ENCODE data around the gene ACYP1. TPM values are rescaled to one million over a fixed set of nuclear protein-coding genes. Genes with fewer than 3 reads are reported as not detected.
A peak's percentile ranks its signal among the peaks of the same experiment; 100 is the strongest.
"Not testable (repeated sequence)": the region's sequence is repeated elsewhere in the genome, so short reads cannot be mapped to it uniquely, and the experiment has no call there.

ACYP1 gene
- total and polyA plus RNA-seq, 2 experiments from 2014 or later: 41.3 to 61.5 TPM

DNA sequence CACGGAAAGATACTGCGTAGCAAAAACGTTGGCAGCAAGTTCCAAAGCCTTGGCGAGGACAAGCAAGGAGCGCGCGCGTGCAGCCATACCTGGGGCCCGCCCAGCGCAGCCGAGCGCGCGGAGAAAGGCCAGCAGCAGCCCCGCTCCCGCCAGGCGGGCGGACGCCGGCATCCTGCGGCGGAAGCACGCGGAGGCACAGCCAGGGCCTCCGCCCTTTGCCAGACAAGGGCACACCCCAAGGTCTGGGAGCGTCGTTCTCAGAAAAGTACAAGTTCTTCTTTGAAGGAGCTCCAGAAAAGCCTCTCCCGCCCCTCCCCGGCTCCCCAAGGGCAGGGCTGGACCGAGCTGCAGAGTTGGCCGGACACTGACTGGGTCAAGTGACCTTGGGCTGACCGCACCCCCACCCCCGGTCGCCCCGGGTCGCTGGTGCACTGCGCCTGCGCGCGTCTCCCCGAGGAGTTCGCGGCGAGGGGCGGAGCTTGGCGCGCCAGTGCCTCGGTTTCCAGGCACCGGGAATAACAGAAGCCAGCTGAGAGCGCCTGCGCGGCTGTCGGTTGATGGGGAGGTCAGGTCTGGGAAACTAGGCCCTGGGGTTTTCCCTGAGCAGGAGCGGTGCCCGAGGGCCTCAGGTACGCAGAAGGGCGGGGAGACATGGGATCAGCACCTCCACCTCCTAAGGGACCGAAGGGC is 5.4 kb upstream of the ACYP1 start, which contains the start of gene ZC2HC1C:
ZC2HC1C (plus strand) TSS at position 521 of the 690 bp plus-strand sequence. CDS start 933 bp downstream, outside the sequence.
- no peaks in the 10 kb centered on the region for H3K9me3 ChIP-seq (ENCODE audit: low read depth)
- H3K4me1 ChIP-seq (ENCODE audit: low read depth): peaks cover 10% of the 10 kb centered on the region
- H3K36me3 ChIP-seq: no peaks in the 10 kb centered on the region
- peak within 1 kb of the TSS; percentile 58 for H3K4me3 ChIP-seq
- DNase-seq (ENCODE audit: low read depth in 1 of 2, low spot score in 1 of 2): peak; percentile 93 to 95
- peak within 1 kb of the TSS; percentile 86 for H3K27ac ChIP-seq
- no peaks in the 10 kb centered on the region for H3K27me3 ChIP-seq
- TF ChIP-seq, protein P1, sequence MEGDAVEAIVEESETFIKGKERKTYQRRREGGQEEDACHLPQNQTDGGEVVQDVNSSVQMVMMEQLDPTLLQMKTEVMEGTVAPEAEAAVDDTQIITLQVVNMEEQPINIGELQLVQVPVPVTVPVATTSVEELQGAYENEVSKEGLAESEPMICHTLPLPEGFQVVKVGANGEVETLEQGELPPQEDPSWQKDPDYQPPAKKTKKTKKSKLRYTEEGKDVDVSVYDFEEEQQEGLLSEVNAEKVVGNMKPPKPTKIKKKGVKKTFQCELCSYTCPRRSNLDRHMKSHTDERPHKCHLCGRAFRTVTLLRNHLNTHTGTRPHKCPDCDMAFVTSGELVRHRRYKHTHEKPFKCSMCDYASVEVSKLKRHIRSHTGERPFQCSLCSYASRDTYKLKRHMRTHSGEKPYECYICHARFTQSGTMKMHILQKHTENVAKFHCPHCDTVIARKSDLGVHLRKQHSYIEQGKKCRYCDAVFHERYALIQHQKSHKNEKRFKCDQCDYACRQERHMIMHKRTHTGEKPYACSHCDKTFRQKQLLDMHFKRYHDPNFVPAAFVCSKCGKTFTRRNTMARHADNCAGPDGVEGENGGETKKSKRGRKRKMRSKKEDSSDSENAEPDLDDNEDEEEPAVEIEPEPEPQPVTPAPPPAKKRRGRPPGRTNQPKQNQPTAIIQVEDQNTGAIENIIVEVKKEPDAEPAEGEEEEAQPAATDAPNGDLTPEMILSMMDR (IDR thresholded peaks at IDR 0.05; ENCODE audit: low read depth, low read length): no peak

DNA sequence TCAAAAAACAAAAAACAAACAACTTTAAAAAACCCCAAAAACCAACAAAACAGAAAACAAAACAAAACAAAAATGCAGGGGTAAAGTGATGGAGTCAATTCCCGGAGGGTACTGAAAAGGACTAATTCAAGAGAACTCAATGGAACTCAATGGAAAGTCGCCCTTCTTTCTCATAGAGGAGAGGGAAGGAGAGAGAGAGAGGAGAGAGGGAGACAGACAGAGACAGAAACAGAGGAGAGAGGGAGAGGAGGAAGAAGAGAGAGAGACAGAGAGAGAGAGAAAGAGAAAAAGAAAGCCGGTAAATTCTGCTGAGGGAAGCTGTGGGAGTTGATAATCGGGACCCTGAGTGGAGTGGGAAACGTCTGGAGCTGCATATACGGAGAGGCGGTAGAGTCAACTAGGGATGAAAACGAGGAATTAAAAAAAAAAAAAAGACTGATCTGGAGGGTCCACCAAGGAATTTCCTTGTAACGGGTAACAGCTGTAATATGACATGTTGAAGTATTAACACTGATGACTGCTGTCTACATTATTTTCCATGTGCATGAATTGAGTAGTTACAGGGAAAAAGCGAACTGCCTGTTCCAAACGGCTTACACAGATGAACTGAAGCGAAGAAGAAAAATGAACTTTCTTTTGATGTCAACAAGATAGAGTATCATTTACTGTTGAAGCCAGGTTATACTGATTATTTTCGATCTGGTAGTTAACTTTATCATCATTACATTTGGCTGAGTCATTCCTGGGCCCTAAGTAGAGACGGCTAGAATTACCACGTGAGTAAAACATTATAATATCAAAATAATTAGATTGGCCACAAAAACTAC is 4.7 kb upstream of the ACYP1 start:
- Histone ChIP-seq H3K27ac (peak overlapping the region; percentile 86), H3K27me3 (no peaks in the 10 kb centered on the region), H3K4me1 (ENCODE audit: low read depth) (peaks cover 10% of the 10 kb centered on the region), H3K4me3 (peak overlapping the region; percentile 58), H3K36me3 (no peaks in the 10 kb centered on the region), H3K9me3 (ENCODE audit: low read depth) (no peaks in the 10 kb centered on the region)
- peak in 1 of 2 donors; percentile 20 for DNase-seq (ENCODE audit: low read depth in 1 of 2, low spot score in 1 of 2)
- TF ChIP-seq, protein P1 (IDR thresholded peaks at IDR 0.05; ENCODE audit: low read depth, low read length): no peak

DNA sequence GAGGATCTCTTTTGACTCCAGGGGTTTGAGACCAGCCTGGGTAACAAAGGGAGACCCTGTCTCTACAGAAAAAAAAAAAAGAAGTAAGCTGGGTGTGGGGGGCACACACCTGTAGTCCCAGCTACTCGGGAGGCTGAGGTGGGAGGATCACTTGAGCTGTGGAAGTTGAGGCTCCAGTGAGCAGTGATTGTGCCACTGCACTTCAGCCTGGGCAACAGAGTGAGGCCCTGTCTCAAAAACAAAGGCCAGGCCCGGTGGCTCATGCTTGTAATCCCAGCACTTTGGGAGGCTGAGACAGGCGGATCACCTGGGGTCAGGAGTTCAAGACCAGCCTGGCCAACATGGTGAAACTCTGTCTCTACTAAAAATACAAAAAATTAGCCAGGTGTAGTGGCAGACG is 3.9 kb upstream of the ACYP1 start:
- not testable (repeated sequence) for H3K27me3 ChIP-seq; H3K9me3 ChIP-seq (ENCODE audit: low read depth); H3K27ac ChIP-seq; DNase-seq (ENCODE audit: low read depth in 1 of 2, low spot score in 1 of 2); H3K36me3 ChIP-seq
- Histone ChIP-seq H3K4me1 (ENCODE audit: low read depth) (peaks cover 17% of the 10 kb centered on the region), H3K4me3 (peak overlapping the region; percentile 58)

DNA sequence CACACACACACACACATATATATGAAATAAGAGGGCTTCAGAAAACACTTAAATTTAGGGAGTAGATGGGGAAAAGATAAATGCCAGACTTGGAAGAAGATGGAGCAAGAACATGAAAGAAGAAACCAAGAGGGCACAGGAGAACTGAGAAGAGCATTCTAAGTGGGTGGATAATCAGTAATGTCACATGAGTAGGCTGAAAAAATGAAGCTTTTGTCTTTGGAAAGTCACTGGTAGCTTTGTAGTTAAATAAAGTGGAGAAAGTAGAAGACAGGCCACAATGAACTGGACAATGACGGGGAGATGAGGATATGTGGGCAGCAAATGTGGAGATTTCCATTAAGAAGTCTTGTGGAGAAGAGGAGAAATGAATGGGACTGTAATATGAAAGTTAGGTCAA is 3.4 kb upstream of the ACYP1 start:
- Histone ChIP-seq H3K27ac (no peak overlapping the region), H3K27me3 (no peaks in the 10 kb centered on the region), H3K4me3 (no peak overlapping the region), H3K4me1 (ENCODE audit: low read depth) (peaks cover 17% of the 10 kb centered on the region), H3K9me3 (ENCODE audit: low read depth) (no peaks in the 10 kb centered on the region), H3K36me3 (no peaks in the 10 kb centered on the region)
- TF ChIP-seq, protein P1 (IDR thresholded peaks at IDR 0.05; ENCODE audit: low read depth, low read length): no peak
- no peak for DNase-seq (ENCODE audit: low read depth in 1 of 2, low spot score in 1 of 2)

DNA sequence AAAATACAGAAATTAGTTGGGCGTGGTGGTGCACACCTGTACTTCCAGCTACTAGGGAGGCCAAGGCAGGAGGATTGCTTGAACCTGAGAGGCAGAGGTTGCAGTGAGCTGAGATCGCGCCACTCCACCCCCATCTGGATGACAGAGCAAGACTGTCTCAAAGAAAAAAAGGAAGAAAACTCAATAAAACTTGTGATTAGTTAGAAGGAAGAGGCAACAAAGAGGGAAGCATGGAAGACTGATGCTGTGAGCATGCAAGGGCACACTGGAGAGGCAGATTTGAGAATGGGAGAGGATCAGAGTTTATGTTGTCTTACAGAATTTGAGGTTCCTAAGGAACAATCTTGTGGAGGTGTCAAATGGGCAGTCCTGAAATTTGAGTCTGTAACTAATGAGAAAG is 2.9 kb upstream of the ACYP1 start:
- Histone ChIP-seq H3K36me3 (no peaks in the 10 kb centered on the region), H3K27ac (no peak overlapping the region), H3K9me3 (ENCODE audit: low read depth) (no peaks in the 10 kb centered on the region), H3K4me1 (ENCODE audit: low read depth) (peaks cover 17% of the 10 kb centered on the region), H3K27me3 (no peaks in the 10 kb centered on the region), H3K4me3 (no peak overlapping the region)
- DNase-seq (ENCODE audit: low read depth in 1 of 2, low spot score in 1 of 2): no peak
- TF ChIP-seq, protein P1 (IDR thresholded peaks at IDR 0.05; ENCODE audit: low read depth, low read length): no peak

DNA sequence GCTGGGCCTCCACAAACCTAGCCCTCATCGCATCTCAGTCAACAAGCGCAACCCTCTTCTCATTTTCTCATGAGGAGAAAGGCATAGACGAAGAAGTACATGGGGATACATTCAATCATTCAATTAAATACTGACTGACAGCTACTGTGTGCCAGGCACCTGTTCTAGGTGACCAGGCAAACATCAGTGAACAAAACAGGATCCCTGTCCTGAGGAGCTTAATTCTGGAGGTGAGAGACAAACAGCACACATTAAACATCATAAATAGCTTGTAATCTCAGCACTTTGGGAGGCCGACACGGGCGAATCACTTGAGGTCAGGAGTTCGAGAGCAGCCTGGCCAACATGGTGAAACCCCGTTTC is 362 bp upstream of the ACYP1 start:
- Histone ChIP-seq H3K4me1 (ENCODE audit: low read depth) (peaks cover 12% of the 10 kb centered on the region), H3K9me3 (ENCODE audit: low read depth) (no peaks in the 10 kb centered on the region), H3K27me3 (no peaks in the 10 kb centered on the region), H3K4me3 (peak overlapping the region; percentile 62), H3K36me3 (no peaks in the 10 kb centered on the region), H3K27ac (no peak overlapping the region)
- TF ChIP-seq, protein P1 (IDR thresholded peaks at IDR 0.05; ENCODE audit: low read depth, low read length): no peak
- DNase-seq (ENCODE audit: low read depth in 1 of 2, low spot score in 1 of 2): no peak
